Measurements from ENCODE around the gene CLEC2B.

Gene CLEC2B

GRCh38 chr12:9805883-9806282, 63.3 kb downstream of the CLEC2B start:
- DNase-seq: no peak
